OCI-LY7 (cell line): Measurements from ENCODE around the gene MYO18A. TPM values are rescaled to one million over a fixed set of nuclear protein-coding genes. Genes with fewer than 3 reads are reported as not detected.
A peak's percentile ranks its signal among the peaks of the same experiment; 100 is the strongest.

Experiments used
- BruUV-seq: library from RNA; stranded (reverse); fragments of 400-500 nt; replicated peaks from 2 replicates; lab custom pipeline; 2021; lab: Mats Ljungman, UMichigan
- CTCF ChIA-PET: fragments of 300-600 bp; sonication (Branson Sonifier 250); formaldehyde crosslinking; loops from one replicate; lab custom pipeline; 2022; ENCODE audit warnings: antibody characterized with exemption; ENCODE audit not compliant: unreplicated experiment; lab: Charles Lee
- POLR2A ChIA-PET: fragments of 300-600 bp; sonication (Branson Sonifier 250); formaldehyde crosslinking; loops from one replicate; lab custom pipeline; 2022; ENCODE audit warnings: antibody characterized with exemption; lab: Charles Lee
- DNase-seq: peaks from one replicate; pipeline ENCODE4 v3.0.0-alpha.2; 2015; ENCODE audit warnings: low spot score
- H2AFZ ChIP-seq: fragments of 200-600 bp; sonication (generic), shearing (Covaris generic); 2 replicates; pipeline ENCODE4 v1.6.1; 2014; ENCODE audit warnings: mild to moderate bottlenecking, antibody characterized with exemption, low read length, moderate library complexity
- H3K27ac ChIP-seq: fragments of 200-600 bp; sonication (generic); 2 replicates; pipeline ENCODE4 v1.5.1; 2014; ENCODE audit warnings: mixed run types, low read depth, mild to moderate bottlenecking, moderate library complexity, low read length, inconsistent platforms; ENCODE audit not compliant: poor library complexity, severe bottlenecking
- H3K36me3 ChIP-seq: fragments of 200-600 bp; sonication (generic); 2 replicates; pipeline ENCODE4 v1.6.1; 2014; ENCODE audit warnings: mild to moderate bottlenecking, antibody characterized with exemption, low read length, moderate library complexity, mixed read lengths; ENCODE audit not compliant: insufficient read depth
- H3K4me1 ChIP-seq: fragments of 200-600 bp; sonication (generic); 2 replicates; pipeline ENCODE4 v1.5.1; 2014; ENCODE audit warnings: mild to moderate bottlenecking, low read length; ENCODE audit not compliant: insufficient read depth, poor library complexity, severe bottlenecking
- H3K4me2 ChIP-seq: fragments of 200-600 bp; sonication (generic); 2 replicates; pipeline ENCODE4 v1.6.1; 2014; ENCODE audit warnings: mild to moderate bottlenecking, low read length
- H3K4me3 ChIP-seq: fragments of 200-600 bp; sonication (generic); 2 replicates; pipeline ENCODE4 v1.5.1; 2014; ENCODE audit warnings: mild to moderate bottlenecking, low read depth, low read length; ENCODE audit not compliant: poor library complexity, severe bottlenecking
- H3K79me2 ChIP-seq: fragments of 200-600 bp; sonication (generic); 2 replicates; pipeline ENCODE4 v1.6.1; 2016; ENCODE audit warnings: low read depth, mild to moderate bottlenecking, low read length, moderate library complexity, mixed read lengths; ENCODE audit not compliant: insufficient read depth
- H3K9me2 ChIP-seq: fragments of 200-600 bp; sonication (generic); 2 replicates; pipeline ENCODE4 v1.6.1; 2016; ENCODE audit warnings: mild to moderate bottlenecking, low read length, mixed read lengths; ENCODE audit not compliant: insufficient read depth
- H3K9me3 ChIP-seq: fragments of 200-600 bp; sonication (generic); 2 replicates; pipeline ENCODE4 v1.6.1; 2014; ENCODE audit warnings: mild to moderate bottlenecking, mixed run types, low read length, mixed read lengths
- H4K20me1 ChIP-seq: fragments of 200-600 bp; sonication (generic); 2 replicates; pipeline ENCODE4 v1.6.1; 2014; ENCODE audit warnings: mild to moderate bottlenecking, antibody characterized with exemption, low read length, moderate library complexity, mixed read lengths; ENCODE audit not compliant: insufficient read depth
- EZH2phosphoT487 ChIP-seq: fragments of 200-600 bp; sonication (generic); IDR thresholded peaks from 2 replicates; pipeline ENCODE4 v1.6.1; 2018; ENCODE audit warnings: low read depth, borderline replicate concordance, mild to moderate bottlenecking, mixed run types, antibody characterized with exemption, low read length, moderate library complexity, mixed read lengths
- intact Hi-C: fragments of 100-400 bp; cut with micrococcal nuclease; formaldehyde crosslinking; loops from one replicate; pipeline ENCODE4 v1.10.0; 2022; ENCODE audit not compliant: unreplicated experiment
- total RNA-seq, 2 experiments: library from RNA; depleted of rRNA in 1 of 2; stranded (reverse); fragments of >200 nt in 1 of 2; shearing (Covaris generic) in 1 of 2; gene quantifications; 2 replicates each; pipeline ENCODE4 v1.2.3, GENCODE V29; 2014 to 2022
- TF ChIP-seq, protein P1 (sequence below): fragments of 200-600 bp; sonication (generic); conservative IDR thresholded peaks from 2 replicates; pipeline ENCODE4 v1.5.1; 2014; ENCODE audit warnings: mild to moderate bottlenecking, antibody characterized with exemption, low read length, moderate library complexity, mixed read lengths

MYO18A gene
- total RNA-seq, 2 experiments from 2014 or later: 124 to 128 TPM

DNA sequence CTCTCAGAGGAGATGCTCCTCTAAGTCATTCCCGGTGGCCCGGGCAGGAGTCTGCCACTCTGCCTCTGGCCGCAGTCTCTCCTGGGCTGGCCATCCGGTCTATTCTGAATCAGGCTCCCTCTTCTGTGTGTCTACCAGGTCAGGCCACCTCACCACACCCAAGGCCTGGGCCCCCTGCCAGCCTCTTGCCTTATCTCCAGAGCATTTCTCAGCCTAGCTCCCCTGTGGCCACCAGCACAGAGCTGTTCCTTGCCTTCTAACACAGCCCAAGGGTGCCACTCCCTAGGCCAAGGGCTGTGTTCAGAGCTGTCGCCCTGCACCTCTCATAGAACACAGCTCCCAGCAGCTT lies 55.3 kb downstream of the MYO18A start:
- no peaks in the 10 kb centered on the region; the same call in 1 of the 2 replicates for H4K20me1 ChIP-seq
- TF ChIP-seq EZH2phosphoT487: no peak
- TF ChIP-seq, protein P1, sequence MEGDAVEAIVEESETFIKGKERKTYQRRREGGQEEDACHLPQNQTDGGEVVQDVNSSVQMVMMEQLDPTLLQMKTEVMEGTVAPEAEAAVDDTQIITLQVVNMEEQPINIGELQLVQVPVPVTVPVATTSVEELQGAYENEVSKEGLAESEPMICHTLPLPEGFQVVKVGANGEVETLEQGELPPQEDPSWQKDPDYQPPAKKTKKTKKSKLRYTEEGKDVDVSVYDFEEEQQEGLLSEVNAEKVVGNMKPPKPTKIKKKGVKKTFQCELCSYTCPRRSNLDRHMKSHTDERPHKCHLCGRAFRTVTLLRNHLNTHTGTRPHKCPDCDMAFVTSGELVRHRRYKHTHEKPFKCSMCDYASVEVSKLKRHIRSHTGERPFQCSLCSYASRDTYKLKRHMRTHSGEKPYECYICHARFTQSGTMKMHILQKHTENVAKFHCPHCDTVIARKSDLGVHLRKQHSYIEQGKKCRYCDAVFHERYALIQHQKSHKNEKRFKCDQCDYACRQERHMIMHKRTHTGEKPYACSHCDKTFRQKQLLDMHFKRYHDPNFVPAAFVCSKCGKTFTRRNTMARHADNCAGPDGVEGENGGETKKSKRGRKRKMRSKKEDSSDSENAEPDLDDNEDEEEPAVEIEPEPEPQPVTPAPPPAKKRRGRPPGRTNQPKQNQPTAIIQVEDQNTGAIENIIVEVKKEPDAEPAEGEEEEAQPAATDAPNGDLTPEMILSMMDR: no peak
- no peak overlapping the region for H3K4me2 ChIP-seq
- ChIA-PET CTCF (interaction anchor here (1.3 to 1.5 kb wide), 4 partner anchors 13 to 21 kb away, joined by 4 to 10 read pairs (median 6); no protein-coding TSS in a partner anchor), POLR2A (interaction anchor here (1.2 to 1.3 kb wide), 2 partner anchors 13 to 23 kb away, joined by 5 to 6 read pairs; no protein-coding TSS in a partner anchor)
- peaks cover 44% of the 10 kb centered on the region for H3K36me3 ChIP-seq
- H3K4me1 ChIP-seq: no peaks in the 10 kb centered on the region
- H3K79me2 ChIP-seq: no peaks in the 10 kb centered on the region
- no peaks in the 10 kb centered on the region for H3K9me2 ChIP-seq
- no peak for DNase-seq
- H3K4me3 ChIP-seq: no peak overlapping the region
- no TSS peak for BruUV-seq
- no peak overlapping the region for H2AFZ ChIP-seq
- intact Hi-C loops: loop anchor here (1.0 kb wide), 1 partner anchor 20 kb away; no protein-coding TSS in a partner anchor
- H3K9me3 ChIP-seq: no peaks in the 10 kb centered on the region
- no peak overlapping the region for H3K27ac ChIP-seq

DNA sequence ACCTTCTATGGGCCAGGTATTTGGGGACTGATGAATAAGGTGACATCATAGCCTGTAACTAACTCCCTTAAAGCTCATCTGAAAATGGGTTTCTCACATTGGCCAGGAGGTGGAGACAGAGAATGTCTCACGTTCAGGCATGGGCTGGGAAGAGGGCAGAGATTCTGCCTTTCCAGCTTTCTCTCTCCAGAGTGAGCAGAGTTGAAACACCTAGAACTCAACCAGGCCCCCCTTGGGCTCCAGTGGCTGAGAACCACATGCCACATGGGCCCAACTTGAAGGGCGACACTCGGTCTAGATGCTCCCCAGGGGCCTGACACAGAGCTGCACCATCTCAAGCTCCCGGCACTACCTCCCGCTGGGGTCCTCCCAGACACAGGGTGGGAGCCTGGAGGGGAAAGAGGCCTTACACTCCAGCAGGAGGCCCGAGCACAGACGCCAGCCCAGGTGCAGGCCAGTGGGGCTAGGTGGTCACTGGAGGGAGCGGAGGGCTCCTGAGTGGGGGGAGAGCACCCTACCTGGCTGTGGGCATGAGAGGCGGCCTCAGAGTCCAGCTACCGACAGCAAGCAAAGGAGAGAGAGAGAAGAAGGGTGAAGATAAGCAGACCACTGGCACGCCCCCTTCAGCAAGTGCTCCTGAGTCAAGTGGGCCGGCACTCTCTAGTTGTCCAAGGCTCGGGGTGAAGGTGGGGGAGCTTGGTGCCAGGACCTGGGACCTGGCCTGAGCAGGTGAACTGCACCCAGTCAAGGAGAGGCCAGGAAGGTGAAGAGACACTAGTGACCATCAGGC lies 55.9 kb downstream of the MYO18A start:
- CTCF ChIA-PET: interaction anchor here (0.6 to 1.5 kb wide), 10 partner anchors 13 to 290 kb away, joined by 3 to 10 read pairs (median 4); no protein-coding TSS in a partner anchor
- no peak overlapping the region for H3K4me2 ChIP-seq

More for the DNA sequence above, 55.9 kb downstream of the MYO18A start:
- H3K79me2 ChIP-seq: no peaks in the 10 kb centered on the region
- peak; percentile 71 for DNase-seq
- H4K20me1 ChIP-seq: no peaks in the 10 kb centered on the region; the same call in 1 of the 2 replicates
- no peak for TF ChIP-seq EZH2phosphoT487
- TF ChIP-seq, protein P1: peak; percentile 84
- no peak overlapping the region for H3K4me3 ChIP-seq
- BruUV-seq: no TSS peak
- H3K36me3 ChIP-seq: peaks cover 48% of the 10 kb centered on the region
- POLR2A ChIA-PET: interaction anchor here (0.6 to 1.3 kb wide), 4 partner anchors 10 to 214 kb away, joined by 3 to 6 read pairs (median 6); no protein-coding TSS in a partner anchor
- H3K9me2 ChIP-seq: no peaks in the 10 kb centered on the region
- no peaks in the 10 kb centered on the region for H3K9me3 ChIP-seq
- H3K27ac ChIP-seq: no peak overlapping the region
- H3K4me1 ChIP-seq: no peaks in the 10 kb centered on the region
- no peak overlapping the region for H2AFZ ChIP-seq
- intact Hi-C loops: loop anchor here (1.0 kb wide), 1 partner anchor 21 kb away; no protein-coding TSS in a partner anchor
